ENCODE results near the gene TMEM87B.
"Not testable (repeated sequence)": the region's sequence is repeated elsewhere in the genome, so short reads cannot be mapped to it uniquely, and the experiment has no call there.

Gene TMEM87B

DNA sequence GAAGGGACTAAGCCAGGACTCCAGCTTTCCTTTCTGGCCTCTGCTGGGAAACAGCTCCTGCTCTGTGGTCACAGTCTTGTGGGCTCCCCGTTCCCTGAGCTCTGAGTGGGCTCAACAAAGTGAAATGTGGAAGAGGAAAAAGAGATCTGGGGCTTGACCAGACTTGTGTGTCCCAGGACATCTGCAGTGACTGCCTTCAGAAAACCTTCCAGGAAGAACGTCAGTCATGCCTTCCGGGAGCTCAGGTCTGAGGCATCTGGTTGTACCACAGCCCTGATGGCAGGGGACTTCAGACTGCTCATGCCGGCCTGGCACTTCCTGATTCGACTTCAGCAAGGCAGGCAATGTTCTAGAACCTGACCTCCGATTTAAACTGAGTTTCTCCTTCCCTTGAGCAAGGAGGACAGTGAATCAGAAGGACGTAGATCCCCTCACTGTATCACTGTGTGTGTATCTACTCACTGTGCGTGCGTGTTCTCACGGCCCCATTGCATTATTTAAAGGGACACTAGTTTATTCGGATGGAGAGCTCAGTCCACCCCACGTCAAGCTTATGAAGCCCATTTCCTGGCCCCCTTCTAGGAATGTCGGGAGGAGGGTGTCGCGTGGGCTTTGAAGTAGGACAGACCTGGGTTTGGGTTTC, 82.6 kb downstream of the TMEM87B start:
- DNase-seq: no peak

DNA sequence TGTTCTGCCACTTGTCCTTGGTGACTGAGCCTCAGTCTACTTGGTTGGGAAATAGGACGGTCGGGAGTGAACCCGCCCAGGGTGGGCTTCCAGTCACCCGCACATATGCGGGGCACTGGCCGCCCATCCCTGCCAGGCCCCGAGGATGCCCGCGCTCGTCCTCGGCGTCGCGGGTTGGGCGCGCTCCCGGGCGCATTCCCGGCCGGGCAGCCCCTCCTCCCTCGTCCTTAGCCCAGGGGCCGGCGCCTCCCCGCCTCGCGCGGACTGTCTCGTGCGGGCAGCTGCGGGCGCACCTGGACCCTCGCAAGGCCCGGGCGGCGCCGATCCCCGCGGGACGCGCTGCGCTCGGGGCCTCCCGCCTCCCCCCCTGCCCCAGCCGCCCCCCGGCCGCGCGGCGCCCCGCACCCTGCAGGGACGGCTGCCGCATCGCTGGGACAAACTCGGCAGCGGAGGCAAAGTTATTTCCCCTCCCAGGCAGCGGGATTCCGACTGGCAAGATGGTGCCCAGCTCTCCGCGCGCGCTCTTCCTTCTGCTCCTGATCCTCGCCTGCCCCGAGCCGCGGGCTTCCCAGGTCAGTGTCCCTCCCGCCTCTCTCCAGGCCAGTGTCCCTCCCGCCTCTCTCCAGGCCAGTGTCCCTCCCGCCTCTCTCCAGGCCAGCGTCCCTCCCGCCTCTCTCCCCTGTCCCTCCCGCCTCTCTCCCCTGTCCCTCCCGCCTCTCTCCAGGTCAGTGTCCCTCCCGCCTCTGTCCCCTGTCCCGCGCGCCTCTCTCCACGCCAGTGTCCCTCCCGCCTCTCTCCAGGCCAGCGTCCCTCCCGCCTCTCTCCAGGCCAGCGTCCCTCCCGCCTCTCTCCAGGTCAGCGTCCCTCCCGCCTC, 83.3 kb downstream of the TMEM87B start, which contains the start of gene FBLN7:
TSS of gene FBLN7 (plus strand) at position 227 of the 874 bp plus-strand sequence. CDS start at position 498, 271 bp downstream.
- DNase-seq: no peak

DNA sequence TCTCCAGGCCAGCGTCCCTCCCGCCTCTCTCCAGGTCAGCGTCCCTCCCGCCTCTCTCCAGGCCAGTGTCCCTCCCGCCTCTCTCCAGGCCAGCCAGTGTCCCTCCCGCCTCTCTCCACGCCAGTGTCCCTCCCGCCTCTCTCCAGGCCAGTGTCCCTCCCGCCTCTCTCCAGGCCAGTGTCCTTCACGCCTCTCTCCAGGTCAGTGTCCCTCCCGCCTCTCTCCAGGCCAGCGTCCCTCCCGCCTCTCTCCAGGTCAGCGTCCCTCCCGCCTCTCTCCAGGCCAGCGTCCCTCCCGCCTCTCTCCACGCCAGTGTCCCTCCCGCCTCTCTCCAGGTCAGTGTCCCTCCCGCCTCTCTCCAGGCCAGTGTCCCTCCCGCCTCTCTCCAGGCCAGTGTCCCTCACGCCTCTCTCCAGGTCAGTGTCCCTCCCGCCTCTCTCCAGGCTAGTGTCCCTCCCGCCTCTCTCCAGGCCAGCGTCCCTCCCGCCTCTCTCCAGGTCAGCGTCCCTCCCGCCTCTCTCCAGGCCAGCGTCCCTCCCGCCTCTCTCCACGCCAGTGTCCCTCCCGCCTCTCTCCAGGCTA, 84.1 kb downstream of the TMEM87B start:
- not testable (repeated sequence) for DNase-seq

DNA sequence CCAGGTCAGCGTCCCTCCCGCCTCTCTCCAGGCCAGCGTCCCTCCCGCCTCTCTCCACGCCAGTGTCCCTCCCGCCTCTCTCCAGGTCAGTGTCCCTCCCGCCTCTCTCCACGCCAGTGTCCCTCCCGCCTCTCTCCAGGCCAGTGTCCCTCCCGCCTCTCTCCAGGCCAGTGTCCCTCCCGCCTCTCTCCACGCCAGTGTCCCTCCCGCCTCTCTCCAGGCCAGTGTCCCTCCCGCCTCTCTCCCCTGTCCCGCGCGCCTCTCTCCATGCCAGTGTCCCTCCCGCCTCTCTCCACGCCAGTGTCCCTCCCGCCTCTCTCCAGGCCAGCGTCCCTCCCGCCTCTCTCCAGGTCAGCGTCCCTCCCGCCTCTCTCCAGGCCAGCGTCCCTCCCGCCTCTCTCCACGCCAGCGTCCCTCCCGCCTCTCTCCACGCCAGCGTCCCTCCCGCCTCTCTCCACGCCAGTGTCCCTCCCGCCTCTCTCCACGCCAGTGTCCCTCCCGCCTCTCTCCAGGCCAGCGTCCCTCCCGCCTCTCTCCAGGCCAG, 84.7 kb downstream of the TMEM87B start:
- DNase-seq: not testable (repeated sequence)

DNA sequence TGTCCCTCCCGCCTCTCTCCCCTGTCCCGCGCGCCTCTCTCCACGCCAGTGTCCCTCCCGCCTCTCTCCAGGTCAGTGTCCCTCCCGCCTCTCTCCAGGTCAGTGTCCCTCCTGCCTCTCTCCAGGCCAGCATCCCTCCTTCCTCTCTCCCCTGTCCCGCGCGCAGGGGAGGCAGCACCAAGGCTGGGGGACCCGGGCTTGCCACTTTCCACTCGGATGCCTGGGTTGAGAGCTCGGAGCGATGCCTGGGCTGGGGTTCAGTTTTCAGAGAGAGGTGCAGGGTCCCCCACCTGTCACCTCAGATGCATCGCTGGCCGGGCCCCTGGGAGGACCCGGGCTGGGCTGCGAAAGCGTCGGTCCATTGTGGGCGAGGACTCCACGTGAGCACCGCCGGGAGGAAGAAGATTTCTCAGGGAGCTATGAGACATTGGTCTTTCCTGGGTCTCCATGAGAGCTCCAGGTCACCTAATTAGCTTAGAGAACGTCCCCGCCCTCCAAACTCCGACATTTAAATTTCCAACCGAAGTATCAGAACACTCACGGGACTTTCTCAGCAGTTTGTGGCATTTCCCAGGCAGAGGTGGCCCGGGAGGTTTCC, 85.2 kb downstream of the TMEM87B start:
- DNase-seq: no peak

DNA sequence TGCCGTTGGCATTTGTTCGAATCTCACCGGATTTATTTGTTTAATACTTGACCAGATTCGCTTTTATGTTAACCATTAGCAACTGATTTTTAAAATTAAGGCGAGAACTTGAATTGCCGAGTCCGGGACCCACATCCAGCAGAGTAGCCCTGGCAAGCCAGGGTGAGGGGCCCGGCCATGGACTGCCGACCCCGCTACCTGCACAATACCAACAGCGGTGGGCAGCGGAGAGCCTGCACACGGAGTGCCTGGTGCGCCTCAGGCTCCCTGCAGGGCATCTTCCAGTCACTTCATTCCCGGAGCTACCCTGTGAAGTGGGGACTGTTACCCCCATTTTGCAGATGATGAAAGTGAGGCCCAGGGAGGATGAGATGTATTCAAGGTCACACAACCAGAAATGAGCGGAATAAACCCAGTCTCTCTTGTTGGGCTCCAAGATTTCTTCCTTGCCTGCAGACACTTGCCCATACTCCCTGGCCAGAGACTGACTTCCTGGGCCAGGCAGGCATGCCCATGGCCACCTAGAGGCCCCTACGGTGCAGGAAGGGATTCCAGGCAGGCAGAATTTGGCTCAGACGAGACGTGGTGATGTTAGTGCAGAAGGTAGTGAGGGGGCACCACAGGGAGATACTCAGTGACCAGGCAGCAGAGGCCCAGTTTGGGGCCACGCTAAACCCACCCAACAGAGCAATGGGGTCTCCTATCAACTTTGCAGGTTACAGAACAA, 86.0 kb downstream of the TMEM87B start:
- DNase-seq: no peak

DNA sequence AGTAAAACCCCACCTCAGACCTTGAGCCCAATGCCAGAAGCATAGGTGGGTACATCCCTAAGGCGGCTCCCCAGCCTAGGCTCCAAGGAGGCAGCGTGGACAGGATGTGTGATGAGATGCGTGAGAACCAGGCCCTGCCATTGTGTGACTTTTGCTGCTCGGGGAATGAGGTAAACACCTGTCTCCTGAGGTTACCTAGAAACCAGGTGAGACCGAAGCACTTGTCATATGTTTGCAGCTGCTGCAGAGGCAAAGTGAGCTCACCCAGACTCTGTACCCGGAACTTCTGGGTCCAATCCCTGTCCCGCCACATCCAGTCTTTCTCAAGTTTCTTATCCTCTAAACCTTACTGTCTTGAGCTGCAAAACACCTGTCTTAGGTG, 86.5 kb downstream of the TMEM87B start:
- DNase-seq: no peak

DNA sequence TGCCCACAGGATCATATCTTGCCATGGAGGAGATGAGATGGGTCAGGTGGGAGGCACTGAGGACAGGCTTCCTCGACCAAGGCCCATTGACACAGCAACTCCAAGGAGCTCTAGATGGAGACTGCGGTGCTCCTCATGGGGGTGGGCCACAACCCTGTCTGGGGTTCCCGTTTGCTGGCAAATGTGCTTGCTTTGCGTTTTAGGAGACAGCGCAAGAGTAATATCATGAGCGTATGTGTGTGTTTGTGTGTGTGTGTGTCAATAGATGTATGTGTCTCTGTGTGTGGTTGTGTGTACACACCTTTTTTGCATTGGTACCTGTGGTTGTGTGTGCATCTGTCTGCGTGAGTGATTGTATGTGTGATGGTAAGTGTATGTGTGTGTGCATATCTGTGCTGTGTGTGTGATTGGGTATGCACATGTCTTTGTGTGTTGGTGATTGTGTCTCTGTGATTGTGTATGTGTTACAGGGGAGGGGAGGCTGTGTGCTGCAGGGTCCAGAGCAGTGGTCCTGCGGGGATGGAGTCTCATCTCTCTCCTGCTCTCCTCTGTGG, 87.5 kb downstream of the TMEM87B start:
- no peak for DNase-seq

DNA sequence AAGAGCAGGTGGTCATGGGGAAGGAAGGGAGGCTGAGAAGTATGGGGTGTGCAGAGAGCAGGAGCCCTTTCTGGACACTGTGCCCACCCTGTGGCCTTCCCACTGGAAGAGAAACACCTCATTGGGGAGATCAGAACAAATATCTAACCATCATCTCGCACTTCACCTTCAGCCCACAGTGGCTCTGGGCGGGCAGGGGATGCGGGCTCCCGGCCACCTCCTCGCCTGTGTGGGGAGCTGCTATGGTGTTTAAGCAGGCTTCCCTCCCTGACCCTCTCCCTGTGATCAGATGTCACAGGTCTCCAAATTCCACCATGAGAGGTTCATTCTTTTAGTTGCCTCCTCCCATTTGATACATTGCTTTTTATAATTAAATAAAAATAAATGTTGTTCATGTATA, 88.1 kb downstream of the TMEM87B start:
- no peak for DNase-seq

DNA sequence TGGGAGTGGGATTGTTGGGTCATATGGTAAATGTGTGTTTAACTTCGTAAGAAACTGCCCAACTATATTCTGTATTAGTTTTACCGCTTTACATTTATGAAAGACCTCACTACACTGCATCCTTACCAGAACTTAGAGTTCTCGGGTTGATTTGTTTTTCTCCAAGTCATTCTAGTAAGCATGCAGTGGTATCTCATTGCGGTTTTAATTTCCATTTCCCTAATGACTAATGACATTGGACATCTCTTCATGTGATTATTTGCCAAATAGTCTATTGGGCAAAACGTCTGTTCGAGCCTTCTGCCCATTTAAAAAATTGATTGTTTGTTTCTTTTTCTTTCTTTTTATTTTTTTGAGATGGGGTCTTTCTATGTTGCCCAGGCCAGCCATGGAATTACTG, 89.9 kb downstream of the TMEM87B start:
- no peak for DNase-seq

DNA sequence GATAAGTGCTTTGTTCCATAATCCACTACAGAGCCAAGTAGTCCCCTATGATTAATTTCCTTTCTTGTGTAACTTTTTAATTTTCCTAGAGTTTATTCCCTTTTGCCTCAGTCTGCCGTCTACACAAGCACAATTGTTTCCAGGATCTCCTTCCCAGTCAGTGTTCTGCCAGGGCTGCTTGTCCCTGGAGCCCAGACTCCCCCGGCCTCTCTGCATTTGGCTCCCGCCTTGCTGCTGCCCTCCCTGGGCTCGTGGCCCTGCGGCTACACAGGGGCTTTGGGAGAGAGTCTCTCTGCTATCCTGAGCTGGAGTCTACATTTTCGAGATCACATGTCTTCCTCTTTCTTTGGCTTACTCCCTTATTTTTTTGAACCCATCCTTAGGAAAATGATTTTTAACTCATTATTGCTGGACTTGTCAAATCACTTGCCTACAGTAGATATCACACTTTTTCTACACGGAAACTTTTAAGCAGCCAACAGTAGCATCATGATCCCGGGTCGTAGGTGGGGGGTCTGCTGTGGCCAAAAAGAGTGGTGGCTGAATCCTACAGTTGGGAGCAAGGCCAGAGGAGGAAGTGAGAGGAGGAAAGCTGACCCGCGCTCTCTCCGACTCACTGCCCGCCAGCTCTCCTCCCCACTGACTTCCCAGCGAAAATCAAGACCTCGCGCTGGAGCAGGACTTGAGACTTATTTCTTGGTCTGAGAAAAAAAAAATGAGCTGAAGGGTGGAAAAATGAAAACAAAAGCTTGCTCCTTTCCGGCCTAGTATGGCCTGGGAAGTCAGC, 92.5 kb downstream of the TMEM87B start:
- DNase-seq: no peak

DNA sequence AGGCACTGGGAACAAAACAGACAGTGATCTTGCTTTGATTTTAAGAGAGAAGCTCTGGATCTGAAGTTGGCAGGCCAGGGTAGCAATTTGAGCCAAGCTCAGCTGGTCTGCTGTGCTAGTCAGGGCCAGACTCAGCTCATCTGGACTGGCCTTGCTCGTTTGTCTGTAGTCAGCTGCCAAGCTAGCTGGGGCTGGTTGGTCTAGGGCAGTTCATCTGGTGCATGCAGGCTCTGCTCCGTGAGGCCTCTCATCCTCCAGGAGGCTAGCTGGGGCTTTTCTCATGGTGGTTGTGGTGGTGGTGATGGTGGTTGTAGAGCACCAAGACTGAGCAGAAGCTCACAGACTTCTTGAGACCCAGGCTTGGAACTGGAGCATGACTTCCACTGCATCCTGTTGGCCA, 93.4 kb downstream of the TMEM87B start:
- DNase-seq: no peak

DNA sequence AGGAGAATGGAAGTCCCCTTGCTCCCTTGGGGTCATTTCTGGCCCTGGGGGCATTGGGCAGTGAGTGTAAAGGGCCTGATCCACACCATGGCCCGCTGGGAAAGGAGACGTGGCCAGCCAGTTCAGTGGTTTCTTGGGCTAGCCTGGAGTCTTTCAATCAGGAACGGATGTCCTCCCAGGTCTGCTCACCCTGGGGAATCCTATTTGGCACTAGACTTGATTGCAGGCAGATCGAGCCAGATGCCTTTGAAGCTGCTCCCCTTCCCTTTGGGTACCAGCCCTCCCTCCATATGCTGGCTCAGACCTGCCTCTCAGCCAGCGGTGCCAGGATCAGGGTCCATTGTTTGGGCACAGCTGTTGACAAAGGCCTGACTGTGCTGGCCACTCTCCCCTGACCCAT, 94.1 kb downstream of the TMEM87B start:
- no peak for DNase-seq

DNA sequence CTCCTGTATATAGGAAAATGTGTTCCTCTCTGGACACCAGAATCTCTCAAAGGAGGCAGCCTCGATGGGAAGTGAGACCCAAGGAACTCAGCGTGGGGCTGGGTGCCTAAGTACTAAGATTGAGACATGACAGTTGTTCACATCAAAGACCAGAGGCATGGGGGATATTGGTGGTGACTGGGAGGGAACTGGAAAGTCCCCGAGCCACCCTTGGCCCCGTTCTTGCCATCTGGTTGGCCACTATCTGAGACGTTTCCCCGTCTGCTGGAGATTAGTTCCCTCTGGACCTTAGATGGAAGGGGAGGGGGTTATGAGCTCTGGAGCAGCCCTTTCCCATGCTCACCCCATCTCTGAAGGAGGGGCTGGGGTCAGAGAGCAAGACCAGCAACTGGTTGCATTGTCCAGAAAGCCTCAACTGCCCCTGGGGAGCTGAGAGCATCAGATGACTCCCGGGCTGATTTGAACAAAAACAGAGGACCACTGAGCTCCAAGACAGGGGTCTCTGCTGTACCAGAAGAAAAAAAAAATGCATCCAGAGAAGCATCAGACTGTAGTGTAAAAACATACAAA, 94.9 kb downstream of the TMEM87B start:
- DNase-seq: no peak

DNA sequence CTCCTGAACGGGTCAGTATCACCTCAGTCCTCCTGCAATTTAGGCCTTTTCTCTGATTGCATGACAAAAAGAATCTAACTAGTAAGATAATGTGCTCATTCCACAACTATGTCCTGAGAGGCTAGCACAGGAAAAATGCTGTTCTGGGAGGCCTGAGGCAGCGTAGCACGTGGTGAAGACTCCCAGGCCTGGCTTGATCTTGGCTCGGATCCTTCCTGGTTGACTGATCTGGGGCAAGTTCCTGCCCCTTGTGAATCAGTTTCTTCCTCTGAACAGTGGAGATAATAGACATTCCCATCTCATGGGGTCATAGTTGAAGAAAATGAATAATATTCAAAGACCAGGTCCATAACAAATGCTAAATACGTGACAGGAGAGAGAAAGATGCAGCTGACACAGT, 95.4 kb downstream of the TMEM87B start:
- no peak for DNase-seq

DNA sequence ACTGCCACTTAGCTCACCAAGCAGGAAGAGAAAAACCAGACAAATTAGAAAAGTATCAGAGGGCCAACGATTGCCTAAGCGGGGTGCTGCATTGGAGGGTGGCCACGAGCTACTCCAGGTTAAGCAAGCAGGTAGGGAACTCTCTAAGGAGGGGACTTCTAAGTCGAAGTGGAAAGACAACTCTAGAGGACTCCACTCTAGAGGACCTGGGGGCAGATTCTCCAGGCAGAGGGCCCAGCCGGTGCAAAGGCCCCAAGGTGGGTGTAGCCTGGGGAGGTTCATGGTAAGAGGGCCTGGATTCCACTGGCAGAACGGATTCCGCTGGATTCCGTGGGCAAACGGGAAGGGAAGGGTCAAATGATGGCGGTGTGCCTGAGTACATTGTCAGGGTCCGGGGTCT, 95.8 kb downstream of the TMEM87B start:
- DNase-seq: no peak

DNA sequence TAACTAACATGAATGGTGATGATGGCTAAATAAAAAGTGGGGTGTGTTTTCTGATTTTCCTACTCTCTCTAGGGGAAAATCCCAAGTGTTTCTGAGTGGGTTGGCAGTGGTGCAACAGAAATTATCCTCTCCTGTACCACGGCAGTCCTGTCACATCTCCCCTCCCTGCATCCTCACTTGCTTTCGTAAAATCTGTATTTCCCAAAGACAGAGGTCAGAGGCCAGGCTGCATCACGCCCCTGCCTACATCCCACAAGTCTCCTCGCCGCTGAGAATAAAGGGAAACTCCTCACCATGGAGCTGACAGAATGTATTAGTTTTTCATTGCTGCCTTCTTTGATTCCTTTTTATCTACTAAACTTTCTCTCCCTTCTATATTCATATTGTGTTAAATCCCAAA, 96.2 kb downstream of the TMEM87B start:
- no peak for DNase-seq

DNA sequence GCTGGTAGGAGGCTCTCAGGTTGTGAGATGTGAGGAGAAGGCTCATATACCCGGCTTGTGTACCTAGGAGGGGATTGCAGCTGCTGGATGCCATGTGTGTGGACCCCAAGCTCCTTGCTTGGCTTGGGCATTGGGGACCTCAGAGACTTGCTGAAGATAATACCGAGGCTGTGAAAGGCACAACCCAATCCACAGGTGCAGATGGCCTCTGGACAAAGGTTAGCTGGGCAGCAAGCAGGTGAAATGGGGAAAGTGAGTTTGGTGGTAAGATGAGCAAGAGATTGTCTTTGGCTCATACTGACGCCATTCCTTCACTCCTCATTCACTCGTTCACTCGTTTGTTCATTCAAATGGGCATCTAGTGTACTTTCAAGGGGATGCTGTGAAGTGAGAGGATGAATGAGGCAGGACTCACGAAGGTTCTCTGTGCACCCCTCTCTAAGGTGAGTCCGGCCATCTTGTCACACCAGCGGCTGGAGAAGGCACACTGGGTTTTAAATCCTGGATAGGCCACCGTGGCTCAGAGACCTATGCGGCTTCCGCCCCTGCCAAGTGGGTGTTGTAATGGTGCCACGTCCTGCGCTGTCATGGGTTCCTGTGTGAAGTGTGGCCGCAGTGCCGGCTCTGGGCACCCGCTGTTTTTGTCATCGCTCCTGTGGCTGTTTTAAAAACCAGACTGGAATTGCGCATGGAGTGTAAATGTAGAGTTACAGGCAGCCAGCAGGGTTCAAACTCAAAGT, 96.8 kb downstream of the TMEM87B start:
- DNase-seq: no peak

DNA sequence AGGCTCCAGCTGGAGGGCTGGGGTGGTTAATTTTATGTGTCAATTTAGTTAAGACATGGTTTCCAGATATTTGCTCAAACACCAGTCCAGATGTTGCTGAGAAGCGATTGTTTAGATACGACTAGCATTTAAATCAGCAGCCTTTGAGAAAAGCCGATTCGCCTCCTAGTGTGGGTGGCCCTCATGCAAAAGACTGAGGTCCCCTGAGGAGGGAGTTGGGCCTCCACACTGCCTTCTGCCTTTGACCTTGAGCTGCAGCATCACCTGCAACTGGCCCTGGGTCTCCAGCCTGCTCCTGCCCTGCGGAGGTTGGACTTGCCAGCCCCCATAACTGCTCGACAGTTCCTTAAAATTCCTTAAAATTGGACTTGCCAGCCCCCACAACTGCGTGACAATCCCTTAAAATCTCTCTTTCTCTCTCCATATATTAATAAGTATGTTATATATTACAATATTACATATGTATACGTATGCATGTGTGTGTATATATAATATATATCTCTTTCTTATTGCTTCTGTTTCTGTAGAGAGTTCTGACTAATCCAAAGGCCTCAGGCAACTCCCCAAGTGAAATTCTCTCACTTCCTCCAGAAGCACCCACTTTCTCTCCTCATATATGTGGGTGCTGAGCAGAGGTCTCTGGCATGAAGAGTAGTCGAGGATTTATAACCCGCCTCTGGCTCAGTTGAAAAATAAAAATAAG, 97.6 kb downstream of the TMEM87B start:
- DNase-seq: no peak

DNA sequence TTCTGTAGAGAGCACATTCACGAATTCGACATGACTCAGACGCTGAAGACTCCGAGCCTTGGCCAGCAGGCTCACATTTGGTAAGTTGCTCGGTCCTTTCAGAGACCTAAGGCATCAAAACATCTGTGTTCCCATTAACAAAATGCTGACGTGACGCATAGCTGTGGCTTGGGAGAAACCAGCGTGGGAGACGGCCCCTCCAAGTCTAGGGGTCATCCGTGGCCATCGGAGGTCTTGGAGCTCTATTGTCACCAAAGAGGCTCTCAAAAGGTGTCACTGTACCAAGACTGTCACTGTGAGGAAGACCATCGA, 98.1 kb downstream of the TMEM87B start:
- DNase-seq: no peak

All from CD4-positive, alpha-beta T cell treated with Interleukin-4 for 1 hour (primary cell).